Bronchial epithelial cell (primary cell): Measurements from ENCODE around the gene PTN. TPM values are rescaled to one million over a fixed set of nuclear protein-coding genes. Genes with fewer than 3 reads are reported as not detected.
A peak's percentile ranks its signal among the peaks of the same experiment; 100 is the strongest.

Experiments
- DNase-seq: peaks from one replicate; pipeline ENCODE4 v3.0.0-alpha.2; 2010; ENCODE audit warnings: low read depth
- FAIRE-seq: peaks from 2 replicates; lab custom pipeline; 2011; peaks lifted over from hg19 to GRCh38; lab: Jason Lieb, UNC
- H3K27me3 ChIP-seq: 2 replicates; pipeline ENCODE4 v1.5.1; 2011; ENCODE audit warnings: low read length; ENCODE audit not compliant: control insufficient read depth, insufficient read depth
- H3K36me3 ChIP-seq: 2 replicates; pipeline ENCODE4 v1.5.1; 2011; ENCODE audit warnings: low read length; ENCODE audit not compliant: control insufficient read depth, insufficient read depth
- H3K4me3 ChIP-seq: 2 replicates; pipeline ENCODE4 v1.5.1; 2011; ENCODE audit warnings: mild to moderate bottlenecking, low read depth, low read length, control low read depth
- total RNA-seq: library from RNA; depleted of rRNA; stranded (reverse); fragments of >200 nt; gene quantifications from 2 replicates; pipeline ENCODE4 v1.2.1, GENCODE V29; 2014
- TF ChIP-seq, protein P1 (sequence below): IDR thresholded peaks from 2 replicates; pipeline ENCODE4 v1.5.1; 2011; ENCODE audit warnings: mild to moderate bottlenecking, moderate library complexity, low read length, control low read depth, inconsistent platforms; ENCODE audit not compliant: insufficient read depth, severe bottlenecking

PTN gene
- total RNA-seq, 1 donor from 2014 or later = 0.26 TPM

- no peak for DNase-seq
- Histone ChIP-seq H3K36me3 (no peaks in the 10 kb centered on the region), H3K27me3 (no peaks in the 10 kb centered on the region), H3K4me3 (no peak overlapping the region)
- TF ChIP-seq, protein P1, sequence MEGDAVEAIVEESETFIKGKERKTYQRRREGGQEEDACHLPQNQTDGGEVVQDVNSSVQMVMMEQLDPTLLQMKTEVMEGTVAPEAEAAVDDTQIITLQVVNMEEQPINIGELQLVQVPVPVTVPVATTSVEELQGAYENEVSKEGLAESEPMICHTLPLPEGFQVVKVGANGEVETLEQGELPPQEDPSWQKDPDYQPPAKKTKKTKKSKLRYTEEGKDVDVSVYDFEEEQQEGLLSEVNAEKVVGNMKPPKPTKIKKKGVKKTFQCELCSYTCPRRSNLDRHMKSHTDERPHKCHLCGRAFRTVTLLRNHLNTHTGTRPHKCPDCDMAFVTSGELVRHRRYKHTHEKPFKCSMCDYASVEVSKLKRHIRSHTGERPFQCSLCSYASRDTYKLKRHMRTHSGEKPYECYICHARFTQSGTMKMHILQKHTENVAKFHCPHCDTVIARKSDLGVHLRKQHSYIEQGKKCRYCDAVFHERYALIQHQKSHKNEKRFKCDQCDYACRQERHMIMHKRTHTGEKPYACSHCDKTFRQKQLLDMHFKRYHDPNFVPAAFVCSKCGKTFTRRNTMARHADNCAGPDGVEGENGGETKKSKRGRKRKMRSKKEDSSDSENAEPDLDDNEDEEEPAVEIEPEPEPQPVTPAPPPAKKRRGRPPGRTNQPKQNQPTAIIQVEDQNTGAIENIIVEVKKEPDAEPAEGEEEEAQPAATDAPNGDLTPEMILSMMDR = no peak
- no peak for FAIRE-seq
Measured at GRCh38 chr7:137351941-137352340, 8.4 kb upstream of the PTN start.

DNA sequence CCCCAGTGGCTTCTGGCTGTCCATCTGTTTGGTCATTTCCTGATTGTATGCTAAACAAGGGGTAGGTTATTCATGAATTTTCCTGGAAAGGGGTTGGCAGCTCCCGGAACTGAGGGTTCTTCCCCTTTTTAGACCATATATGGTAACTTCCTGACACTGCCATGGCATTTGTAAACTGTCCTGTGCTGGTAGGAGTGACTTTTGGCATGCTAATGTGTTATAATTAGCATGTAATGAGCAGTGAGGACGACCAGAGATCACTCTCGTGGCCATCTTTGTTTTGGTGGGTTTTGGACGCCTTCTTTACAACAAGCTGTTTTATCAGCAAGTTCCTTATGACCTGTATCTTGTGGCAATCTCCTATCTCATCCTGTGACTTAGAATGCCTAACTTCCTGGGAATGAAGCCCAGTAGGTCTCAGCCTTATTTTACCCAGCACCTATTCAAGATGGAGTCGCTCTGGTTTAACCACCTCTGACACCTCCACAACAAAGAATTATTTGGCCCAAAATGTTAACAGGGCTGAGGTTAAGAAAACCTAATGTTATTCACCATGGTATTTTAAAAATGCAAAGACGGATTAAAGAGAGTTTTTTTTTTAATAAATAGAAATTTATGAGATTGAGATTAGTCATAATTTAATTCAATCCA is 2.4 kb upstream of the PTN start:
- H3K36me3 ChIP-seq = no peaks in the 10 kb centered on the region
- DNase-seq = no peak
- no peak for FAIRE-seq
- H3K27me3 ChIP-seq = no peaks in the 10 kb centered on the region
- H3K4me3 ChIP-seq = no peak overlapping the region
- TF ChIP-seq, protein P1 = no peak

GRCh38 chr7:137342828-137343261 is 688 bp downstream of the PTN start:
- Histone ChIP-seq H3K27me3 (no peaks in the 10 kb centered on the region), H3K36me3 (no peaks in the 10 kb centered on the region), H3K4me3 (no peak overlapping the region)
- FAIRE-seq = no peak
- TF ChIP-seq, protein P1 = no peak
- DNase-seq = no peak

GRCh38 chr7:137342265-137342664 is 1.3 kb downstream of the PTN start:
- H3K36me3 ChIP-seq = no peaks in the 10 kb centered on the region
- no peak overlapping the region for H3K4me3 ChIP-seq
- TF ChIP-seq, protein P1 = no peak
- no peaks in the 10 kb centered on the region for H3K27me3 ChIP-seq
- DNase-seq (no peak), FAIRE-seq (no peak)

- no peaks in the 10 kb centered on the region for H3K36me3 ChIP-seq
- no peak overlapping the region for H3K4me3 ChIP-seq
- DNase-seq (no peak), FAIRE-seq (no peak)
- no peaks in the 10 kb centered on the region for H3K27me3 ChIP-seq
- TF ChIP-seq, protein P1 = no peak
Measured at GRCh38 chr7:137337902-137338301, 5.6 kb downstream of the PTN start.

GRCh38 chr7:137335814-137336213 is 7.7 kb downstream of the PTN start:
- Histone ChIP-seq H3K27me3 (no peaks in the 10 kb centered on the region), H3K36me3 (no peaks in the 10 kb centered on the region), H3K4me3 (no peak overlapping the region)
- DNase-seq (peak; percentile 62), FAIRE-seq (no peak)
- TF ChIP-seq, protein P1 = no peak
